G401 (cell line): ENCODE measurements around the gene EDAR. TPM values are rescaled to one million over a fixed set of nuclear protein-coding genes. Genes with fewer than 3 reads are reported as not detected.

Source experiments
- DNase-seq: peaks from one replicate; pipeline ENCODE4 v3.0.0-alpha.2; 2015; ENCODE audit warnings: low spot score
- in situ Hi-C: cut with HindIII; loops from 2 replicates; pipeline ENCODE4 v1.10.0; 2016; ENCODE audit warnings: low sequenced_read_pairs, mixed read lengths
- total RNA-seq: library from RNA; depleted of rRNA; stranded (reverse); fragments of >200 nt; shearing (Covaris generic); gene quantifications from 2 replicates; pipeline ENCODE4 v1.2.3, GENCODE V29; 2014

EDAR gene
- total RNA-seq, 1 experiment from 2014 or later: not detected

GRCh38 chr2:108971661-108972566 lies 17.1 kb downstream of the EDAR start:
- no peak for DNase-seq

DNA sequence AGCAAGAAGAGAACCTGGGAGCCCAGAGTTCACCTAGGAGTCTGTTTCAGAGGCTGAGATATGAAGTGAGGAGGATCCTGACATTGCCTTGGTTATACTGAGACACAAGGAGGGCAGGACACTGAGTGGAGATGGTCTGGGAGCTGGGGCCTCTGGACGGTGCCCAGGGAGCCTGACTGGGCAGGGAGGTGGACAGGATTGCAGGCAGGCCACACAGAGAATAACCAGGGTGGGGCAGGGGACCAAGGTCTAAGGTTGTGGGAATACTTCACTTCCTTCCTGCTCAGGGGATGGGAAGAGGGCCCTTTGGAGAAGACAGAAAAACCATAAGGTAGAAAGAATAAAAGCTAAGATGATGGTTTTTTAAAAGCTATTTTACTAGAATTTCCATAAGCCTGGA lies 18.7 kb downstream of the EDAR start:
- DNase-seq: no peak
- in situ Hi-C loops: no loop called here

More at GRCh38 chr2:108971661-108972566, 17.1 kb downstream of the EDAR start:
- in situ Hi-C loops: no loop called here

DNA sequence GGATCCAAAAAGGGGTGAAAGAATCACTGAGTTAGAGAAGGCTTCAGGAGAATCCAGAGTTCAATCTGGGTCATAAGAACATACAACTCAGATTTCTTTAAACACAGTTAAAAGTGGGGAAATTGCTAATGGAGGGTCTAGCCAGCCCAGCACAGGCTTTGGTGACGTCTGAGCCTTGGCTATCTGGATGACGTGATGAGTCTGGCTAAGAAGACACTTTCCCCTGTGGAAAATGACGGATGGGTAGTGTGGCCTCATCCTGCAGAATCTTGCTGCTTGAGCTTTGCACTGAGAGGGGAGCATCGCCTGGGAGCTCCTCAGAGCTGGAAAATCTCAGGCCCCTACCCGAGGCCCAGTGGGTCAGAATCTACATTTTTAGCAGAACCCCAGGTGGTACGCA lies 19.2 kb downstream of the EDAR start:
- in situ Hi-C loops: no loop called here
- no peak for DNase-seq

- no peak for DNase-seq
Observed at GRCh38 chr2:108968619-108969018, 20.4 kb downstream of the EDAR start.

GRCh38 chr2:108967757-108968156 lies 21.3 kb downstream of the EDAR start:
- DNase-seq: no peak
- in situ Hi-C loops: no loop called here

More at GRCh38 chr2:108968619-108969018, 20.4 kb downstream of the EDAR start:
- in situ Hi-C loops: no loop called here

GRCh38 chr2:108965540-108966289 lies 23.3 kb downstream of the EDAR start:
- in situ Hi-C loops: no loop called here
- DNase-seq: no peak

DNA sequence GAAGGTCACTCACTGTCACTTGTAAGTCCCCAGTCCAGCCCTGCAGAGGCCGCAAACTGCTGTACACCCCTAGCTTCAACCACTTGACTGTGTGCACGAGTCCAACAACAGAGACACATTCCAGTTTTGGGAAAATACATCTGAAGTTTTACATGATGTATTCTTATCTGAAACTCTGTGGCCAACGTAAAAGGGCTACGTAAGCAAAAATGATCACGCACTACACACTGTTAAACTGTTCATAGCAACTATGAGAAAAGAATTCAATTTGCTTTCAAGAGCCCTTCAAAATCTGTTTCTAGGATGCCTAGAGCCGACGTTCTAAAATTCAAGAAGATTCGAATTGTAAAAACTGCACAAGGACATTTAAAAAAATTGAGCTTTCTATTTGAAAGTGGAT lies 26.0 kb downstream of the EDAR start:
- in situ Hi-C loops: no loop called here
- DNase-seq: no peak

- in situ Hi-C loops: no loop called here
- DNase-seq: no peak
Observed at GRCh38 chr2:108961796-108962195, 27.2 kb downstream of the EDAR start.

DNA sequence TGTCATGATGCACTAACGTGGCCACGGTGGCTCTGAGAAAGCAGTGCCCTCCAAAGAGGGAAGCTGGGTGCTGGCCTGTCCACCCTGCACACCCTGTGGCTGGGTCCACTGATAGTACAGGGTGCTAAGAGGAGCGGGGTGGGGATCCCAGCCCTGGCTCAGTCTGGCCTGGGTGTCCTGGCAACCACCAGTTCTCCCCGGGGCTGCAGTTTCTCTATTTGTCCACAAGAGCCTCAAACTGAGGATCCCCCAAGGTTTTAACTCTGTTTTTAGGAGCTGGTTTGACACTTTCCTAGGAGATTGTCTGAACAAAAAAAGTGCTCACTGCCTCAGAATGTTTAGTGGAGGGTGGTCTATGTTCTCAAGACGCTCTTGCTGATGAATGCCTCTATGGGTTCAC lies 29.0 kb downstream of the EDAR start:
- in situ Hi-C loops: no loop called here
- no peak for DNase-seq

DNA sequence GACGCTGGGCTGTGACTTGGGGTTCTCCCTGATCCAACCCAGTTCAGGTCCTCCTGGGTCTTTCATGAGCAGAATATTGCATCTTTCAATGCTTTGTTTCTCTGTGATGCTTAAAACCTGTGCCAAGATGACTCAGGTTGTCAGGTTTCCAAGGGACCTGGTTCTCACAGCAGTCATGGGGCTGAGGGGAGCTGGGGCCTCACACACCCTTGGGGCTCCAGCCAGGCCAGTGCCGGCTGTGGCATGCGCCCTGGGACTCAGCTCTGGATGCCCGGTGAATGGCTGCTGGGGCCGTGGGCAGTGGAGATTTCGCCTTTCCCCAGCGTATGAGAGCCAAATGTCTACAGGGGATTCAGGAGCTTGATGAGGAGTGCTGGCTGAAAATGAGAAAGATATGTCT lies 29.6 kb downstream of the EDAR start:
- DNase-seq: no peak
- in situ Hi-C loops: no loop called here

DNA sequence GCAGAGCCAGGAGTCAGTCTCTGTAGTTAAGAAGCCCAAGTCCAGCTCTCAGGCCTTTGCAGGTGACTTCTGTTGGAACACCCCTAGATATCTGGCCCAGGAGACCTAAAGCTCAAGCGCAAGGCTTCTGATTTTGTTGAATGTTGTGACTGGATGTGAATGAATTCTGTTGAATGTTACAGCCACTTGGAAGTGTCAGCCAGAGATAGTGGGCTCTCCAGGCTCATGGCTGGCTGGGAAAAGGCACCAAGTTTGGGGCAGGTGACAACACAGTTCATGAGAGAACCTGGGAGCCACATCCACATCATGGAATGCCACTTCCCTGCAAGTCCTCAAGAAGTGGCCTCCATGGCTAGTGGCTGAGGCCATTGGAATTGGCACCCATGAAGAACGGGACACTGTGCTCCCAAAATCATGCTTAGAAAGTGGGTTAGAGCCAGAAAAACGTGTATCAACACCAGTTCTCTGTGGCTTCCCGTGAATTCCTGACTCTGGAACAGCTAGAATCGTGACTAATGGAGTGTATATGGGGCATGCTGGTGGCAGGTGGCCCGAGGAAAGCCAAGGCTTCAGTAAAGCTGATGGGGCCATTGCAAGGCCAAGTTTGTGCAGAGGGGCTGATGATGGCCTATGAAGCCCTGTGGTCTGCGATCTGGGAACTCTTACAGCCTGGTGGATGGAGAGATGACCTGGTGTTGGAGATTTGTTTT lies 30.2 kb downstream of the EDAR start:
- in situ Hi-C loops: no loop called here
- no peak for DNase-seq

- DNase-seq: no peak
- in situ Hi-C loops: no loop called here
Observed at GRCh38 chr2:108958002-108958401, 31.0 kb downstream of the EDAR start.

GRCh38 chr2:108956375-108956774 lies 32.6 kb downstream of the EDAR start:
- in situ Hi-C loops: no loop called here
- DNase-seq: no peak

- in situ Hi-C loops: no loop called here
- no peak for DNase-seq
Observed at GRCh38 chr2:108950369-108951135, 38.5 kb downstream of the EDAR start.

DNA sequence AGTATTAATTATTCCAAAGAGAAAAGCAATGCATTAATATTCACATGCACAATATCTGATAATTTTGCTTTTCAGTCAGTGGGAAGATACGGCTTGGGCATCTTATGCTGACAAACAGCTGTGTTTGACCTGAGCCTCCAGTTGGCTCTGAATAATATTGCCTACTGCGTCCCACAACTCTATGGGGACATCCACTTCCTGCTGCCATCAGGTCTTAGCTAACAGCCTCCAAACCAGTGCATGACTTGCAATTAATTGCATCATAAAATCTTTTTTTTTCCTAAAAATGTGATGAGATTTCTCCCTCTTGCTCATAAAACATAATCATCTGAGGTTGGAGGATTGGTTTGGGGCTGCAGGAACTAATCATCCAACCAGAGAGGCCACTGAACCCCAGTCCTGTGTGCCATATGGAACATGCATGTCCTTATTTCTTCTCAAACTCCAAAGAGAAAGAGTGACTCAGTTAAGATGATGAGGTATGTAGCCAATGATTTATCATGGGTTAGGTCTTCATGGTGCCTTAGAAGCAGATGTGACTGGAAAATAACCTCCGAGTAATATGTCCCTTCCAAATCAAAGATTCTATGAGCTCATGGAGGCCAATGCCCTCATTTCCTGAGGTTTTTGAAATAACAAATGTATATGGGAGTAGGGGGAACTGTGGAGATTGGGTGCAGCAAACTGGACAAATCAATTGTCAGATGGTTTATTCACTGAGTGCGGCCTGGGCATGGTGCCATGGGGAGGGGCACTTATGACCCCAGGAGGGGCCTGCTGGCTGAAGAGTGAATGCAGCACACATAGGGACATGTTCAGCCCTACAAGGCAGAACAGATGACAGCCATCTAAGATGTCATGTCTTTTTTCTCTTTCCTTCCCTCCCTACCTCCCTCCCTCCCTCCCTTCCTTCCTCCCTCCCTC lies 39.4 kb downstream of the EDAR start:
- no peak for DNase-seq
- in situ Hi-C loops: no loop called here

DNA sequence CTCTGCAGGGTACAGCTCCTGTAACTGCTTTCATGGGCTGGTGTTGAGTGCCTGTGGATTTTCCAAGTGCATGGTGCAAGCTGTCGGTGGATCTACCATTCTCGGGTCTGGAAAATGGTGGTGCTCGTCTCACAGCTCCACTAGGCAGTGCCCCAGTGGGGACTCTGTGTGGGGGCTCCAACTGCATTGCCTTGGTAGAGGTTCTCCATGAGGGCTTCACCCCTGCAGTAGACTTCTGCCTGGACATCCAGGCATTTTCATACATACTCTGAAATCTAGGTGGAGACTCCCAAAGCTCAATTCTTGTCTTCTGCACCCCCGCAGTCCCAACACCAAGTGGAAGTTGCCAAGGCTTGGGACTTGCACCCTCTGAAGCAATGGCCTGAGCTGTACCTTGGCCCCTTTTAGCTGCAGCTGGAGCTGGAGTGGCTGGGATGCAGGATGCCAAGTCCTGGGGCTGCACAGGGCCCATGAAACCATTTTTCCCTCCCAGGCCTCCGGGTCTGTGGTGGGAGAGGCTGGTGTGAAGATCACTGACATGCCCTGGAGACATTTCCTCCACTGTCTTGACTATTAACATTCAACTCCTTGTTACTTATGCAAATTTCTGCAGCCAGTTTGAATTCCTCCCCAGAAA lies 41.6 kb downstream of the EDAR start:
- in situ Hi-C loops: no loop called here

DNA sequence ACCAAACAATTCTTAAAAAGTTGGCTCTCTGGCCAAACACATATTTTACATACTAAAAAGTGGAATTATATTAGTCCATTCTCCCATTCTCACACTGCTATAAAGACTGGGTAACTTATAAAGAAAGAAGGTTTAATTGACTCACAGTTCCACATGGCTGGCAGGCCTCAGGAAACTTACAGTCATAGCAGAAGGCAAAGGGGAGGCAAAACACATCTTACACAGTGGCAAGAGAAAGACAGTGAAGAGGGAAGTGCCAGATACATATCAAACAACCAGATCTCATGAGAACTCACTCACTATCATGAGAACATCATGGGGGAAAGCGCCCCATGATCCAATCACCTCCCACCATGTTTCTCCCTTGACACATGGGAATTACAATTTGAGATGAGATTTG lies 42.6 kb downstream of the EDAR start:
- in situ Hi-C loops: no loop called here
- DNase-seq: no peak

More for the DNA sequence above, 41.6 kb downstream of the EDAR start:
- no peak for DNase-seq

DNA sequence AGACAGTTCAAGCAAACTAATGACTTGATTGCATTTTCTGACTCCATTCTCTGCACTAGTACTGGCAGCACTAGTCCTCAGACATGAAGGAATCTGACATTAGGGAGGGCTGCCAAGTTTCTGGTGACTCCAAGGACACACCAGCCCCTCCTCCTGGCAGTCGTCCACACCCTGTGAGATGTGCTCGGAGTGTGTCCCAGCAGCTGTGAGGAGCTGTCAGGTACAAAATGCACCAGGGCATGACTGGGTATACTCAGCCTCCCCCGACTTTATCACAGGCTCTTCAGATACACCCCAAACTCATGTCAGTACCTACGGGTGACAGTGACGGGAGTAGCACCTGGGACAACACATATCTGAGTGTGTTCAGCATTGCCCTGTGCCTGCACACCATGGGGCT lies 43.1 kb downstream of the EDAR start:
- in situ Hi-C loops: no loop called here
- DNase-seq: no peak
